Globus pallidus (tissue), 1 donor: ENCODE data around the gene FOXR2.

Experiments used
- DNase-seq: peaks from one replicate; pipeline ENCODE4 v3.0.0-alpha.2; 2015; ENCODE audit warnings: low spot score

The FOXR2 gene, protein sequence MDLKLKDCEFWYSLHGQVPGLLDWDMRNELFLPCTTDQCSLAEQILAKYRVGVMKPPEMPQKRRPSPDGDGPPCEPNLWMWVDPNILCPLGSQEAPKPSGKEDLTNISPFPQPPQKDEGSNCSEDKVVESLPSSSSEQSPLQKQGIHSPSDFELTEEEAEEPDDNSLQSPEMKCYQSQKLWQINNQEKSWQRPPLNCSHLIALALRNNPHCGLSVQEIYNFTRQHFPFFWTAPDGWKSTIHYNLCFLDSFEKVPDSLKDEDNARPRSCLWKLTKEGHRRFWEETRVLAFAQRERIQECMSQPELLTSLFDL

GRCh38 chrX:55623100-55623499 is at the start of gene FOXR2:
Gene FOXR2 (plus strand): TSS chrX:55623400. CDS start chrX:55623712, 312 bp downstream.
- no peak for DNase-seq

DNA sequence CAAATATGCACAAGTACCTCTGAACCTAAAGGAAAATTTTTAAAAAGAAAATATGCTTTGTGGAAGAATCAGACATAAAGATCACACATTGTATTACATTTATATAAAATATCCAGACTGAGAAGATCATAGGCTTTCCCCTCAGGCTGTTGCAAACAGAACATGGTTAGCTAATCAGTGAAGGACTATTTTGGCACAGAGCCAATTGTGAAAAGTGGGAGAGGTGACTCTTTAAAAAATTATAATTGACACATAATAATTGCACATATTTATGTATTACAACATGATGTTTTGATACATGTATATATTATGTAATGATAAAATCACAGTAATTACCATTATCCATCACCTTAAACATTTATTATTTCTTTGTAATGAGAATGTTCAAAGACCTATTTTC is 44.1 kb upstream of the FOXR2 start:
- DNase-seq, result no peak

GRCh38 chrX:55582447-55582846 is 40.8 kb upstream of the FOXR2 start:
- DNase-seq, result no peak

DNA sequence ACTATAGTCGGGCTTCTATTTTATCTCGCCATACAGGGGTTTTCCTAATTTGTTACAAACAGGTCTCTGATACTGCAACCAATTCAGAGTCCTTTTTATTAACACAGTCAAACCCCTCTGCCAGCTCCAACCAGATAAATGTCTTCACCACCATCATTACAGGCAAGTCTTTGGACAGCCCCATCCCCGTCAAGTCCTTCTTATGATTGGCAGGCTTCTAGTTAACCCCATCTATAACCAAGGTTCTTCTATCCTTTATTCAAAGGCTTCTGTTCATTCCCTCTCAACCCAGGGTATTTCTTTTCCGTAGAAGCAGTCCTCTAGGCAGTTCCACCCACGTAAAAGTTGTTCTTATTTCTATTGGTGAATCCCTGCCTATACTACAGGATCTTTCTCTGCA is 29.9 kb upstream of the FOXR2 start:
- DNase-seq, result no peak

- DNase-seq, result no peak
Observed at GRCh38 chrX:55593756-55594257, 29.4 kb upstream of the FOXR2 start.

- DNase-seq, result no peak
Observed at GRCh38 chrX:55598333-55598732, 24.9 kb upstream of the FOXR2 start.

- DNase-seq, result no peak
Observed at GRCh38 chrX:55619547-55619946, 3.7 kb upstream of the FOXR2 start.

GRCh38 chrX:55624403-55624802 is 1.2 kb downstream of the FOXR2 start:
- DNase-seq, result no peak

GRCh38 chrX:55636109-55636508 is 12.9 kb downstream of the FOXR2 start:
- DNase-seq, result no peak

- no peak for DNase-seq
Observed at GRCh38 chrX:55638933-55639332, 15.7 kb downstream of the FOXR2 start.

- DNase-seq, result no peak
Observed at GRCh38 chrX:55640854-55641253, 17.7 kb downstream of the FOXR2 start.

DNA sequence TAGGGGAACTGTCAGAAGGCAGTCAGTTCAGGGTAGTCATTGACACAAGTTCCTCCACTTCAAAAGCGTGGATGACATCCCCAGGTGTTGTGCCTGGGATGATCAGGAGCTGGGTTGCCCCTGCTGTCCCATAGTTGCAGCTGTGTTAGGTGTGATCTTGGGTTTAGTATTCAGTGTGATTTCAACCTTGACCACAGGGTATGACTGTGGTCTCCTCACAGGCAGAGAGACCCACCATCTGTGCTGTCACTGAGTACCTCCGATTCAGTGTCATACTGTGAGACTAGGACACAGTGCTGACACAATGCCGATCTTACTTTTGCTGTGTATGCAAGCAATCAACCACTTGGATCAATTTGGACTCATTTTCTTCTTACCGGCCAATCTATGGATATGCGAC is 25.2 kb downstream of the FOXR2 start:
- no peak for DNase-seq

GRCh38 chrX:55659931-55660330 is 36.7 kb downstream of the FOXR2 start:
- DNase-seq, result no peak

DNA sequence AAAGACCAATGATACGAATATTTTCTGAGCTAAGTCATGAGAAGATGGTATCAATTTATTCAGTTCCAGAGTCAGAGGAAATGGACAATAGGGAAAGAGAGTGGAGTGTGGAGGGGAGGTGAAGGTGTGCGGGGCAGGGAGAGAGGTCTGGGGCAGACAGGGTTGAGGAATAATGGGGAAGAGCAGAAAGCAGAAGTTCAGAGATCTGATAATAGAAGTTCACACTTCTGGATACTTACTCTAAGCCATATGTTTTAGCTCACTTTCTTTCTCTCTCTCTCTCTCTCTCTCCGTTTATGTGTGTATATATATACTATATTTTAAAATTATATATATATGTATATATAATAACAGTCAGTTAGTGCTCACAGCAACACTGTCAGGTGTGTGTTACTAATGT is 40.4 kb downstream of the FOXR2 start:
- DNase-seq, result no peak

- no peak for DNase-seq
Observed at GRCh38 chrX:55668084-55668483, 44.9 kb downstream of the FOXR2 start.
